Nephron (organoid): ENCODE measurements around the gene CENPA.
"Not testable (repeated sequence)": the region's sequence is repeated elsewhere in the genome, so short reads cannot be mapped to it uniquely, and the experiment has no call there.

ENCODE experiments used
- H3K27ac Mint-ChIP-seq, 3 experiments: 2 replicates each; pipeline ENCODE4 v1.8.0; 2020; ENCODE audit warnings: mixed read lengths in 3 of 3, mild to moderate bottlenecking in 2 of 3, moderate library complexity in 1 of 3
- H3K27me3 Mint-ChIP-seq: 2 replicates; pipeline ENCODE4 v1.8.0; 2021; ENCODE audit warnings: low read depth, mild to moderate bottlenecking, moderate library complexity, mixed read lengths
- H3K36me3 Mint-ChIP-seq: 2 replicates; pipeline ENCODE4 v1.8.0; 2020; ENCODE audit warnings: low read depth, mixed read lengths
- H3K4me1 Mint-ChIP-seq: 2 replicates; pipeline ENCODE4 v1.8.0; 2020; ENCODE audit warnings: mixed read lengths
- H3K4me3 Mint-ChIP-seq, 3 experiments: 2 replicates each; pipeline ENCODE4 v1.8.0; 2020; ENCODE audit warnings: mild to moderate bottlenecking in 3 of 3, mixed read lengths in 3 of 3, moderate library complexity in 2 of 3
- H3K9me3 Mint-ChIP-seq: 2 replicates; pipeline ENCODE4 v1.8.0; 2020; ENCODE audit warnings: mixed read lengths
- TF ChIP-seq, protein P1 (sequence below), 3 experiments: fragments of 200-600 bp; sonication (generic); IDR thresholded peaks; one replicate each; pipeline ENCODE4 v1.5.0; 2021; ENCODE audit warnings: antibody characterized with exemption in 3 of 3; ENCODE audit not compliant: unreplicated experiment in 3 of 3

CENPA gene

DNA sequence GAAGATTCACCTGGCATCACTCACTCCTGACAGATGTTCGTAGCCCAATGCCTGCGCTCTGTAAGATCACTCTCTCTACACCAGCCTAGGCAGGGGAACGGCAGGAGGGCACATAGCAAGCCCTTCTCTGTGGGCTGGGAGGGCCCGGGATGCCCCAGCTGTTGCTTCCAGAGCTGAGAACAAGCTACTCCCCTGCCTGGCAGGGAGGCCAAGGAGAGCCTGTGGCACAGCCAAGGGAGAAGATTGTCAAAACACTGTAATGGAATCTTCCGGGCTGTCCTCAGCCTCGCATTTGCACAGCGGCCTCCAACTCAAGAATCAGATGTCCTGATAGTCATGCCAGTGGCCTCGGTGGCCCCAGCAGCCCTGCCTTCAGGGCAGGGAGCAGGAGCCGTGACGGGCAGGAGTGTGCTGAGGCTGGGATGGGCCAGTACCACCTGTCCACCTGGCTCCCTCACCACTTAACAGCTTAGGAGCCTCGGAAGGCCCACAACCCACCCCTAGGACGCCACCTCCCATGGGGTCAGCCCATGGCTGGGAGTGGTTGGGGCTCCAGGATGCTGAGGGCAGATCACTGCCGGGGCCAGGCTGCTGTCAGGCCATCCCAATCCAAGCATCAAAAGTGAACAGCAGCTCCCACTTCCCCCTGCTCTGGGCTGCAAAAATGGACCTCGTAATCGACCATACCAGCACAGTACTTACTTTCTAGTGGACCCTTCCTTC, 43.6 kb upstream of the CENPA start:
- Mint-ChIP-seq H3K9me3 (no peaks in the 10 kb centered on the region), H3K4me1 (peaks cover 14% of the 10 kb centered on the region), H3K27ac (no peak overlapping the region), H3K4me3 (no peak overlapping the region), H3K36me3 (no peaks in the 10 kb centered on the region), H3K27me3 (peaks cover 22% of the 10 kb centered on the region)
- TF ChIP-seq, protein P1, sequence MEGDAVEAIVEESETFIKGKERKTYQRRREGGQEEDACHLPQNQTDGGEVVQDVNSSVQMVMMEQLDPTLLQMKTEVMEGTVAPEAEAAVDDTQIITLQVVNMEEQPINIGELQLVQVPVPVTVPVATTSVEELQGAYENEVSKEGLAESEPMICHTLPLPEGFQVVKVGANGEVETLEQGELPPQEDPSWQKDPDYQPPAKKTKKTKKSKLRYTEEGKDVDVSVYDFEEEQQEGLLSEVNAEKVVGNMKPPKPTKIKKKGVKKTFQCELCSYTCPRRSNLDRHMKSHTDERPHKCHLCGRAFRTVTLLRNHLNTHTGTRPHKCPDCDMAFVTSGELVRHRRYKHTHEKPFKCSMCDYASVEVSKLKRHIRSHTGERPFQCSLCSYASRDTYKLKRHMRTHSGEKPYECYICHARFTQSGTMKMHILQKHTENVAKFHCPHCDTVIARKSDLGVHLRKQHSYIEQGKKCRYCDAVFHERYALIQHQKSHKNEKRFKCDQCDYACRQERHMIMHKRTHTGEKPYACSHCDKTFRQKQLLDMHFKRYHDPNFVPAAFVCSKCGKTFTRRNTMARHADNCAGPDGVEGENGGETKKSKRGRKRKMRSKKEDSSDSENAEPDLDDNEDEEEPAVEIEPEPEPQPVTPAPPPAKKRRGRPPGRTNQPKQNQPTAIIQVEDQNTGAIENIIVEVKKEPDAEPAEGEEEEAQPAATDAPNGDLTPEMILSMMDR (IDR thresholded peaks at IDR 0.05; ENCODE audit: unreplicated experiment in 3 of 3) = no peak

DNA sequence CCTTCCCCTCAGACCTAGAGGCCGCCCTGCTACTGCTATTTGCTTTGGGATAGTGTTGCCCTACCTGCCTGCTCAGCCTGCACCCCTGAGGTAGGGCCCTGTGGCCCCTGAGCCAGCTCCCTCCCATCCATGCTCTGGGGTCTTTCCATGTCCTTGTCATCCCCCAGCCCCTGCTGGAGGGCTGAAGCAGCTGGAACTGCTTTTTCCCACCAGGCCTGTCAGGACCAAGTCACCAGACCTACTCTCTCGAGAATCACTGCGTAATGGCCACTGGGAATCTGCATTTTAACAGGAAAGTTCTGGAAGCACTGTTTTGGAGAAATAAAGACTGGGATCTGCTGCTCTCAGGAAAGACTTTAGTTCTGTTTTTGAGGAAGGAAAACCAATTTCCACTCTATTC, 42.0 kb upstream of the CENPA start:
- Mint-ChIP-seq H3K27ac (no peak overlapping the region), H3K36me3 (no peaks in the 10 kb centered on the region), H3K4me1 (peaks cover 14% of the 10 kb centered on the region), H3K27me3 (peaks cover 18% of the 10 kb centered on the region), H3K4me3 (no peak overlapping the region), H3K9me3 (no peaks in the 10 kb centered on the region)
- TF ChIP-seq, protein P1 (IDR thresholded peaks at IDR 0.05; ENCODE audit: unreplicated experiment in 3 of 3) = no peak

DNA sequence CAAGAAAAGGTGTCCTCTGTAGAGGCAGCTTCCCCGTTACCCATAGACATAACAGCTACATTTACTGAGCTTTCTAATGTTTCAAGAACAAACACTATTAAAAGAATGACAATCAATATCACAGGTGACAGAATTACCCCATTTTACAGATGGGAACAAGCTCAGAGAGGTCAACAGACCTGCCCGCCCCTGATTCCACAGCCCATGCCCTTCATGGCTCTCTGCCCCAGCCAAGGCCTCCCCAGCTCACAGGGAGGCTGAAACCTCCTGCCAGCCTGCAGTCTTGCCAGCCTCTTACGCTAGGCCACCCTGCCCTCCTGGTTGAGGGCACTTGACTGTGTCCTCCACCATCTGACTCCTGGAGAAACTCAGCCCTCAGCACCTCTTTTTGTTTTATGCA, 40.9 kb upstream of the CENPA start:
- Mint-ChIP-seq H3K27ac (peak overlapping the region in 1 of 3 experiments; percentile 22), H3K27me3 (peaks cover 16% of the 10 kb centered on the region), H3K9me3 (no peaks in the 10 kb centered on the region), H3K36me3 (no peaks in the 10 kb centered on the region), H3K4me3 (no peak overlapping the region), H3K4me1 (peaks cover 17% of the 10 kb centered on the region)
- TF ChIP-seq, protein P1 (IDR thresholded peaks at IDR 0.05; ENCODE audit: unreplicated experiment in 3 of 3) = no peak

DNA sequence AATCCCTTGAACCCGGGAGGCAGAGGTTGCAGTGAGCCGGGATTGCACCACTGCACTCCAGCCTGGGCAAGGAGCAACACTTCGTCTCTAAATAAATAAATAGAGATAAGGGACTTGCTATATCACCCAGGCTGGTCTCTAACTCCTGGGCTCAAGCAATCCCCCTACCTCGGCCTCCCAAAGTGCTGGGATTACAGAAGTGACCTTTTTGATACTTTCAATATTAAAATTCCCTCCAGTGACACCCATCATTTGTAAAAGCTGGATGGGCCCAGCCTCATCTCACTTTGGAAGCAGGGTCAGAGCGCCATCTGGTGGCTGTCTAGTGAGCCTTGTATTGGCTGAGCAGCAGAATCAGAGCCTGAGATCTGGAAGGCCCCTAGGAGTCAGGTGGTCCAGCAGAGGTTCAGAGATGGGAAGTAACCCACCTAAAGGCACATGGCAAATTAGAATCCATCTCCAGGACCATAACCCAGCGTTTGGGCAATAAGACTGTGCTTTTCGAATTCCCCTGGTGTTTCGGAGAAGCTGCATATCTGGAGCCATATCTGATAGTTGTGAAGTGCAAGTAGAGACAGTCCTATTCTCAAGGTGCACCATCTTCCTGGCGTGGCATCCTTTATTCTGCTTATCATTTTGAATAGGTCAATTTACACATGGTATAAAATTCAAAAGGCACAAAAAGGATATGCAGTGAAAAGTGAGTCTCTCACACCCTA, 40.1 kb upstream of the CENPA start:
- H3K27me3 Mint-ChIP-seq = peaks cover 19% of the 10 kb centered on the region
- no peak overlapping the region for H3K27ac Mint-ChIP-seq
- H3K36me3 Mint-ChIP-seq = no peaks in the 10 kb centered on the region
- no peak overlapping the region for H3K4me3 Mint-ChIP-seq
- no peaks in the 10 kb centered on the region for H3K9me3 Mint-ChIP-seq
- H3K4me1 Mint-ChIP-seq = peaks cover 22% of the 10 kb centered on the region
- TF ChIP-seq, protein P1 (IDR thresholded peaks at IDR 0.05; ENCODE audit: unreplicated experiment in 3 of 3) = peak; percentile 91 to 94 (median 94)

DNA sequence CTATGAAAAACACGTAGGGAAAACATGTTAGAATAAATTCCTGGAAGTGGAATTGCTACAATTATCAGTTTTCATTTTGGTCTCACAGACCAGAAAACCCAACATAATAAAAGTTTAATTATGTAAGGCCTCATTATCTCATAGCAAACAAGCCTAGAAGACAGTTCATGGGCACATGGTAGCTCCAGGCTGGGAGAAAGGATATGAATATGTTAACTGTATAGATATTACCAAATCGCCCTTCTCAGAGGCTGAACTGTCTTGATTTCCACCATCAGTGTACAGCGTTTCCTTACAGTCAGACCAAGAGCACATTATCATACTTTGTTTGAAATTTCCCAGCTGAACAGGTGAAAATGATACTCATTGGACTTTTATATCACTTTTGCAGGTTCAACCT, 38.9 kb upstream of the CENPA start:
- TF ChIP-seq, protein P1 (IDR thresholded peaks at IDR 0.05; ENCODE audit: unreplicated experiment in 3 of 3) = no peak
- Mint-ChIP-seq H3K4me3 (no peak overlapping the region), H3K27me3 (peaks cover 19% of the 10 kb centered on the region), H3K4me1 (peaks cover 12% of the 10 kb centered on the region), H3K9me3 (no peaks in the 10 kb centered on the region), H3K27ac (no peak overlapping the region), H3K36me3 (no peaks in the 10 kb centered on the region)

DNA sequence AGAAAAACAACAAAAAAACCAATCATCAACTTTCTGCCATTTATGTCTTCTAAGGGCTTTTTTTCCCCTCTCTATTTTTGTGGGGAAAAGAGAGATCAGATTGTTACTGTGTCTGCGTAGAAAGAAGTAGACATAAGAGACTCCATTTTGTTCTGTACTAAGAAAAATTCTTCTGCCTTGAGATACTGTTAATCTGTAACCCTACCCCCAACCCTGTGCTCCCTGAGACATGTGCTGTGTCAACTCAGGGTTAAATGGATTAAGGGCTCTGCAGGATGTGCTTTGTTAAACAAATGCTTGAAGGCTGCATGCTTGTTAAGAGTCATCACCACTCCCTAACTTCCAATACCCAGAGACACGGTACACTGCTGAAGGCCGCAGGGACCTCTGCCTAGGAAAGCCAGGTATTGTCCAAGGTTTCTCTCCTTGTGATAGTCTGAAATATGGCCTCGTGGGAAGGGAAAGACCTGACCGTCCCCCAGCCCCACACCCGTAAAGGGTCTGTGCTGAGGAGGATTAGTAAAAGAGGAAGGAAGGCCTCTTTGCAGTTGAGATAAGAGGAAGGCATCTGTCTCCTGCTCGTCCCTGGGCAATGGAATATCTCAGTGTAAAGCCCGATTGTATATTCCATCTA, 36.0 kb upstream of the CENPA start:
- Mint-ChIP-seq H3K4me1 (peaks cover 12% of the 10 kb centered on the region), H3K4me3 (peak overlapping the region in 2 of 3 experiments; percentile 54 to 61), H3K27me3 (peaks cover 26% of the 10 kb centered on the region), H3K27ac (peak overlapping the region; percentile 63 to 94 (median 89))
- H3K36me3 Mint-ChIP-seq, H3K9me3 Mint-ChIP-seq: not testable (repeated sequence)

DNA sequence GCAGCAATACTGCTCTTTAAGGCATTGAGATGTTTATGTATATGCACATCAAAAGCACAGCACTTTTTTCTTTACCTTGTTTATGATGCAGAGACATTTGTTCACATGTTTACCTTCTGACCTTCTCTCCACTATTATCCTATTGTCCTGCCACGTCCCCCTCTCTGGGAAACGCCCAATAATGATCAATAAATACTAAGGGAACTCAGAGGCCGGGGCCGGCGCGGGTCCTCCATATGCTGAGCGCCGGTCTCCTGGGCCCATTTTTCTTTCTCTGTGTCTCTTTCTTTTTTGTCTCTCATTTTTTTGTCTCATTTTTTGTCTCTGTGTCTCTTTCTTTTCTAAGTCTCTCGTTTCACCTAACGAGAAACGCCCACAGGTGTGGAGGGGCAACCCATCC, 35.4 kb upstream of the CENPA start:
- H3K27ac Mint-ChIP-seq = peak overlapping the region; percentile 63 to 94 (median 89)
- not testable (repeated sequence) for H3K36me3 Mint-ChIP-seq

More for the DNA sequence above, 35.4 kb upstream of the CENPA start:
- not testable (repeated sequence) for H3K4me3 Mint-ChIP-seq, H3K9me3 Mint-ChIP-seq
- peaks cover 20% of the 10 kb centered on the region for H3K27me3 Mint-ChIP-seq
- peaks cover 12% of the 10 kb centered on the region for H3K4me1 Mint-ChIP-seq
